ENCODE measurements around the gene CHST15.
A peak's percentile ranks its signal among the peaks of the same experiment; 100 is the strongest.

The CHST15 gene

DNA sequence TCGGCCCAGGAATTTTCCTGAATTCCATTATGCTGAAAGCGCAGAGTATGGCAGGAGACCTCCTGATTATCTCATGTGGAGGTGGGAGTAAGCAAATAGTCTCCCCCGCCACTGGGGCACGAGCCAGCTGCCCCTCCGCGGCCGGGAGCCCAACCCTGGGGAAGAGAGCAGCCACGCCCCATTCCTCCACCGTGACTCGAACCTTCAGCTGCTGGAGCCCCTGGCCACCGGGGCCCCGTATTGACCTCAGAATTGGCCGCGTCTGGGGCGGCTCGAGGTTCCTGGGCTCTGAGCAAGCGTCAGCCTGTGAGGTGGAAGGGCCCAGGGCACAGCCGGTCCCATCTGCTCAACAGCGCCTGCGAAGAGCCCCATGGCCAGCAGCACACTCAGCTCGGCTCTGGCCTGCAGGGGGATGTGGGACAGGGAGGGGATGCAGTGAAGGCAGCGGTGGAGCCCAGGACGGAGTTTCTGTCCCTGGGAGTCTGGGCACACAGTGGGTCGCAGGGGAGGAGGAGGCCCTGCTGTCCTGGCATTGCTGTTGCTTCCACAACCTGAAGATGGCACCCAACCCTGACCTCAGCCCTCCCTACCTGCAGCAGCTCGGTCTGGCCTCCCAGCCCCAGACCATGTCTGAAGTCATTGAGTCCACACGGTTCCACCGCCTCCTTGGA lies 97.8 kb downstream of the CHST15 start:
- DNase-seq, result peak; percentile 90

GRCh38 chr10:123995082-123995460 lies 98.3 kb downstream of the CHST15 start:
- peak; percentile 56 for DNase-seq

GRCh38 chr10:123994417-123995081 lies 98.8 kb downstream of the CHST15 start:
- peak; percentile 96 for DNase-seq

DNA sequence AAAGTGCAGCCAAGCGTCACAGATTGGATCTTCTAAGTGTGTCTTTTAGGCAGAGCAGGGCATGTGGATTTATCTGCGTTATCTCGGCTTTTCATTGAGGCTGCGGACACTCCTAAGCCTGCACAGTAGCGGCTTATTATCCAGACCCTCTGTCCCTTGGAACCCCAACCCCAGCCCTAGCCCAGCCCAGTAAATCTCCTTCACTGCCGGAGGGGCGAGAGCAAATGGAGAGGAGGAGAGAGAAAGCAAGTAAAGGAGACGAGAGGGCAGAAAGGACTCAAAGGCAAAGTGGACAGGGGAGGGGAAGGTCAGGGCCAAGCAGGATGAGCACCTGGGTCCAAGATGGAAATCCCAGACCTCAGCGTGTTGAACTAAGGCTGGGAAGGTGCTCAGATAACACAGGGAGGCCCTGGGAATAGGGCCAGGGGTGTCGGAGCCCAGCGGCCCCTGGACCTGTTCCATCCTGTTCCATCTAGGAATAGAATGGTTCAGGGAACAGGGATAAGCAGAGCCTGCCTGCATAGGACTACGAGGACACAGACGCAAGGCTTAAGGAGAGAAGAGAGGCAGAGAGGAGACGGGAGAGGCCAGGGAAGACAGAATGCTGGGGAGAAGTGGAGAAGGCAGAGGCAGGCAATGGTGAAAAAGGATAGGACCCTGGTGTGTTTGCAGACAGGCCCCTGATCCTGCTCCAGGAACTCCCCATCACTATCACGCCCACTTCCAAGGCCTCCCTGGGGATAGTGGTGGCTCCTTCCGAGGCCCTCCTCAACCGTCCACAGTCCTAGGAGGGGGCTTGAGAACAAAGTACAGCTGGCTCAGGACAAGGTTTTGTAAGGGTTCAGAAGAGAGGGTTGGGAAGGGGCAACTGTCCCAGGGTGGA lies 99.6 kb downstream of the CHST15 start:
- no peak for DNase-seq

- peak; percentile 44 for DNase-seq
Measured at GRCh38 chr10:123991611-123992570, 101.5 kb downstream of the CHST15 start.

DNA sequence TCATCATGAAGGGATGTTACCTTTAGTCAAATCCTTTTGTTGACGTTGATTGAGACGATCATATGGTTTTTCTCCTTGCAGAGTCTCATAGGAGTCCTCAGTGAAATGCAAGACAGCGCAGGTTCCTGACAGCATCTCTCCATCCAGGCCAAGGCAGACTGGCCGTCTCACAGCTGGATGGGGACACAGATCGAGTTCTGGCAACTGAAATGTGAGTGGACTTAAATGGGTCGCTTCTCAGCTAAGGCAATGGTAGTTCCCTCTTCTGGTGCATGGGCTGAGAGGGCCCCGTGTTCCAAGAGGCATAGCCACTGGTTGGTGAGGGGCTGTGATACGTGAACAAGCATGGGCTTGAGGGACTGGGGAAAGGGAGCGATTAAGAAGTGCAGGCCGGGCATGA lies 102.5 kb downstream of the CHST15 start:
- peak; percentile 27 for DNase-seq

DNA sequence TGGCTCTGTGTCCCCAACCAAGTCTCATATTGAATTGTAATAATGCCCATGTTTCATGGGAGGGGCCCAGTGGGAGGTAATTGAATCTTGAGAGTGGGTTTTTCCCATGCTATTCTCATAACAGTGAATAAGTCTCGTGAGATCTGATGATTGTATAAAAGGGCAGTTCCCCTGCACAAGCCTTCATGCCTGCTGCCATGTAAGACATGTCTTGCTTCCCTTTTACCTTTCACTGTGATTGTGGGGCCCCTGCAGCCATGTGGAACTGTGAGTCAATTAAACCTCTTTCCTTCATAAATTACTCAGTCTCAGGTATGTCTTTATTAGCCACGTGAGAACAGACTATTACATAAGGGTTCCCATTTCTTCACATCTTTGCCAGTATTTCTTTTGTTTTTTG lies 104.7 kb downstream of the CHST15 start:
- DNase-seq, result peak; percentile 4

DNA sequence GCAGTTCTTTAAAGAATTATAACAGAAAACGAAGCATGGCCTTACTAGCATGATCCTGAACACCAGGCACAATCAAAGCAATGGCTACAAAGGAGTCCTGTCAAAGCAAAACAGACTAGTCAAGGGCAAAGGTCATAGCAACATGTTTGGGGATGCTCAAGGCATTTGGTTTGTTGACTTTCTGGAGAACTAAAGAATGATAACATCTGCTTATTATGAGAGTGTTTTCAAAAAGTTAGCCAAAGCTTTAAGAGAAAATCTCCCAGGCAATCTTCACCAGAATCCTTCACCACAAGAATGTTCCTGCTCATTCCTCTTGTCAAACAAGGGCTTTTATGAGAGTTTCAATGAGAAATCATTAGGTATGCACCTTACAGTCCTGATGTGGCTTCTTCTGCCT lies 106.7 kb downstream of the CHST15 start:
- DNase-seq, result peak; percentile 59

- DNase-seq, result no peak
Measured at GRCh38 chr10:123974406-123974805, 119.0 kb downstream of the CHST15 start.

- peak; percentile 68 for DNase-seq
Measured at GRCh38 chr10:123972481-123973401, 120.7 kb downstream of the CHST15 start.

DNA sequence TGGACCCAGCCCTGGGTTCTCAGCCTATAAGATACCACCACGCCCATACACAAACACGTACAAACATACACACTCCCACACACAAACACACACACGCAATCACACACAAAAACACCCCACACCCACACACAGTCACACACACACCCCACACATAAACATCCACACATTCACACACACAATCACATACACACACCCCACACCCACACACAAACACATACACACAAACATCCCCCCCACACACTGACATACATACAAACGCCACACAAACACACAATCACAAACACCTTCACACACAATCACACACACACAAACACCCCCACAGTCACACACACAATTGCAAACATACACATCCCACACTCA lies 122.5 kb downstream of the CHST15 start:
- DNase-seq, result no peak

- no peak for DNase-seq
Measured at GRCh38 chr10:123970207-123970926, 123.0 kb downstream of the CHST15 start.

GRCh38 chr10:123967626-123968243 lies 125.7 kb downstream of the CHST15 start:
- peak; percentile 84 for DNase-seq

DNA sequence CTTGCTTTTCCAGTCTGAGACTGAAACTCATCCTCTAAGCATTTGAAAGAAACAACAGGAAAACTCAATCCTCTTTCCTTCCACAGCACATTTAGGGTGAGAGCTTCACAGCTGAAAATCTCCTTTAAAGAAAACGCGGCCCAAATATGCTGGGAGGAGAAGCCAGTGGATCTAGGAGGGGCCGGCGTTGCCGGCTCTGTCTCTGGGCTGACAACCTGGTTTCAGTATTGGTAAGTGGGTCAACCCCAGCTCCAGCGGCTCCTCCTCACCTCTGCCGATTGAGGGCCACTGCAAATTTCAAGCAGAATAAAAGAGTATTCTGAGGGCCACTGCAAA lies 126.5 kb downstream of the CHST15 start:
- no peak for DNase-seq

GRCh38 chr10:123965973-123966895 lies 127.2 kb downstream of the CHST15 start:
- no peak for DNase-seq

DNA sequence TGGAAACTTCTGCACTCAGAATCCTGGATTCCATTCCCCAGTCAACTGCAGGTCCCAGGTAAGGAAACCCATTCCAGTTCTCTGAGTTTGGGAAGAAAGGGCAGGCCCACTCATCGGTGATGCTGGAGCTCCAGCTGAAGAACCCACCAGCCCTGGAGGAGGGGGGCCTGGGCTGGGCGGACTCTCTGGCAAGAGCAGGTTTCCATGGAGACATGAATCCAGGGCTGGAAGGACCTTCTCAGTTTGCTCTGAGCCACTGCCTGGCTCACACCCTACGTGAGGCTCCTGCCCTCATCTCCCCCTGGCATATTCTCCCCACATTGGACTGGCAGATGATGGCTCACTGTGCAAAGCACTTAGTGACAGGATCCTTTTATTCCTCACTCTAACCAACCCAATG lies 128.4 kb downstream of the CHST15 start:
- DNase-seq, result no peak

- peak; percentile 45 for DNase-seq
Measured at GRCh38 chr10:123962756-123963530, 130.5 kb downstream of the CHST15 start.

- DNase-seq, result peak; percentile 2
Measured at GRCh38 chr10:123958241-123958640, 135.2 kb downstream of the CHST15 start.

Measured in islet precursor cell (in vitro differentiated cells).